GM20431 (cell line): Measurements from ENCODE around the gene FARP1.
"Not testable (repeated sequence)": the region's sequence is repeated elsewhere in the genome, so short reads cannot be mapped to it uniquely, and the experiment has no call there.

Experiments used
- in situ Hi-C: fragments of 300-500 bp; cut with MseI, MboI; formaldehyde crosslinking; loops from one replicate; pipeline ENCODE4 v1.15.0; 2020; ENCODE audit warnings: low sequenced_read_pairs; ENCODE audit not compliant: unreplicated experiment

The FARP1 gene

GRCh38 chr13:98222816-98223215 lies 79.9 kb downstream of the FARP1 start:
- in situ Hi-C loops: no loop called here

GRCh38 chr13:98223741-98224140 lies 80.8 kb downstream of the FARP1 start:
- in situ Hi-C loops: no loop called here

- in situ Hi-C loops: no loop called here
Measured at GRCh38 chr13:98224557-98224956, 81.7 kb downstream of the FARP1 start.

- in situ Hi-C loops: no loop called here
Measured at GRCh38 chr13:98225036-98225940, 82.4 kb downstream of the FARP1 start.

- in situ Hi-C loops: no loop called here
Measured at GRCh38 chr13:98226496-98226895, 83.6 kb downstream of the FARP1 start.

- in situ Hi-C loops: no loop called here
Measured at GRCh38 chr13:98228661-98229341, 85.9 kb downstream of the FARP1 start.

- in situ Hi-C loops: not testable (repeated sequence)
Measured at GRCh38 chr13:98230762-98231161, 87.9 kb downstream of the FARP1 start.

GRCh38 chr13:98232456-98232855 lies 89.6 kb downstream of the FARP1 start:
- in situ Hi-C loops: no loop called here

GRCh38 chr13:98233127-98233526 lies 90.2 kb downstream of the FARP1 start:
- in situ Hi-C loops: no loop called here

- in situ Hi-C loops: no loop called here
Measured at GRCh38 chr13:98234348-98234747, 91.5 kb downstream of the FARP1 start.

- in situ Hi-C loops: no loop called here
Measured at GRCh38 chr13:98236197-98236596, 93.3 kb downstream of the FARP1 start.

- in situ Hi-C loops: no loop called here
Measured at GRCh38 chr13:98237331-98237730, 94.4 kb downstream of the FARP1 start.

GRCh38 chr13:98239162-98240076 lies 96.5 kb downstream of the FARP1 start:
- in situ Hi-C loops: no loop called here

- in situ Hi-C loops: no loop called here
Measured at GRCh38 chr13:98240135-98240534, 97.2 kb downstream of the FARP1 start.

- in situ Hi-C loops: no loop called here
Measured at GRCh38 chr13:98240974-98241373, 98.1 kb downstream of the FARP1 start.

GRCh38 chr13:98241976-98242375 lies 99.1 kb downstream of the FARP1 start:
- in situ Hi-C loops: no loop called here

- in situ Hi-C loops: no loop called here
Measured at GRCh38 chr13:98242403-98242802, 99.5 kb downstream of the FARP1 start.

GRCh38 chr13:98243929-98244272 lies 101.0 kb downstream of the FARP1 start:
- in situ Hi-C loops: no loop called here

- in situ Hi-C loops: no loop called here
Measured at GRCh38 chr13:98246538-98247172, 103.8 kb downstream of the FARP1 start.

GRCh38 chr13:98251708-98252107 lies 108.8 kb downstream of the FARP1 start:
- in situ Hi-C loops: no loop called here
